ENCODE results near the gene UTS2B.

DNA sequence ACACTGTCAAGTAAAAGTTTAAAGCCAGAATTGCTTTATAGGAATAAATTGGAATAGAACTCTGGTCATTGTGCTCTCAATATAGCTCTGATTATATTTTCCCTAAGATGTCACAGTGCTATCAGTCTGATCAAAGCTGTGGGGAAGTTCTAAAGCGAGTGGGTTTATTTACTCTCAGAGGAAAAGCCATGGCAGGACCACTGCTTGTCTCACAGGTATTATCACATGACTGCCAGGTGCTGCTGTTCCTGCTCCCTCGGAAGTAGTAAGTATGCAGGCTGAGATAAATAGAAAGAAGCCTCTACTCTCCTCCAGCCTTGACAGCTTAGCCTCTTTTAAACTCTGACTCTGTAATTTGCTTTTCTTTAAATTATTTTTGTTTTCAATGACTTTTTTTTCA is 49.1 kb upstream of the UTS2B start:
- TF ChIP-seq, protein P1, sequence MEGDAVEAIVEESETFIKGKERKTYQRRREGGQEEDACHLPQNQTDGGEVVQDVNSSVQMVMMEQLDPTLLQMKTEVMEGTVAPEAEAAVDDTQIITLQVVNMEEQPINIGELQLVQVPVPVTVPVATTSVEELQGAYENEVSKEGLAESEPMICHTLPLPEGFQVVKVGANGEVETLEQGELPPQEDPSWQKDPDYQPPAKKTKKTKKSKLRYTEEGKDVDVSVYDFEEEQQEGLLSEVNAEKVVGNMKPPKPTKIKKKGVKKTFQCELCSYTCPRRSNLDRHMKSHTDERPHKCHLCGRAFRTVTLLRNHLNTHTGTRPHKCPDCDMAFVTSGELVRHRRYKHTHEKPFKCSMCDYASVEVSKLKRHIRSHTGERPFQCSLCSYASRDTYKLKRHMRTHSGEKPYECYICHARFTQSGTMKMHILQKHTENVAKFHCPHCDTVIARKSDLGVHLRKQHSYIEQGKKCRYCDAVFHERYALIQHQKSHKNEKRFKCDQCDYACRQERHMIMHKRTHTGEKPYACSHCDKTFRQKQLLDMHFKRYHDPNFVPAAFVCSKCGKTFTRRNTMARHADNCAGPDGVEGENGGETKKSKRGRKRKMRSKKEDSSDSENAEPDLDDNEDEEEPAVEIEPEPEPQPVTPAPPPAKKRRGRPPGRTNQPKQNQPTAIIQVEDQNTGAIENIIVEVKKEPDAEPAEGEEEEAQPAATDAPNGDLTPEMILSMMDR (conservative IDR thresholded peaks at IDR 0.05; ENCODE audit: low read length), result no peak
- no peak for TF ChIP-seq EZH2phosphoT487 (IDR thresholded peaks at IDR 0.05; ENCODE audit: borderline replicate concordance)

All from Loucy (cell line).